DND-41 (cell line): ENCODE data around the gene CREM.

ENCODE experiments used
- CTCF ChIP-seq: IDR thresholded peaks from 2 replicates; pipeline ENCODE4 v1.5.1; 2012; ENCODE audit warnings: borderline replicate concordance, low read length, moderate library complexity, mild to moderate bottlenecking; ENCODE audit not compliant: poor library complexity, severe bottlenecking; ENCODE audit errors: extremely low read depth
- EZH2 ChIP-seq: IDR thresholded peaks from 3 replicates; pipeline ENCODE4 v1.6.1; 2012; ENCODE audit warnings: borderline replicate concordance, low read depth, mild to moderate bottlenecking, moderate library complexity, low read length, inconsistent platforms; ENCODE audit not compliant: severe bottlenecking

- TF ChIP-seq EZH2, result no peak
- no peak for TF ChIP-seq CTCF
Measured at GRCh38 chr10:35126062-35126529, 550 bp upstream of the CREM start.
